ENCODE data around the gene SLC5A12.
A peak's percentile ranks its signal among the peaks of the same experiment; 100 is the strongest.

Gene SLC5A12

DNA sequence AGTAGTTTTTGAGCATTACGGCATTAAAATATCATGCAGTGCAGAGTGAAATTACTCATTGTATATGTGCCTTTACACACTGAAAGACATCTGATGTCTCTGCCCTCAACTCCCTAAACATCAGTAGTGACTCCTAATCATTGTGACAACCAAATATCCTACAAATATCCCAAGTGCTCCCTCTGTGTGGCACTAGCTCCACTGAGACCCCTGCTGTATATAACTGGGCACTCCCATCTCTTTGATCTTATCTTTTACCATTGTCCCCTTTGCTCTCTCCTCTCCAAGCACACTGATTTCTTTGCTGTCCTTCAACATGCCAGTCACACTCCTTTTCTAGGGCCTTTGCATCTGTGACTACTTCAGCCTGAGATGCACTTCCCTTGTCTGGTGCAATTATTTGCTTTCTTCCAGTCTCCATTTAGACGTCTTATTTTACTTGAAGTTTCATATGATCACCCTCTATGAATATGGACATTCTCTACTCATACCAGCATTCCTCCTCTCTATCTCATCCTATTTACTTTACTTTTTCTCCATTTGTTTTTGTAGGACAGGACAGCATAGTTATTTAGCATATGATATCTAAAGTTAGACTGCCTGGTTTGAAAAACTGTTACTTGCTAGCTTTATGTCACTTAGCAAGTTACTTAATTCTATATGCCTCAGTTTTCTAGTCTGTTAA lies 2.4 kb downstream of the SLC5A12 start:
- DNase-seq, result no peak

DNA sequence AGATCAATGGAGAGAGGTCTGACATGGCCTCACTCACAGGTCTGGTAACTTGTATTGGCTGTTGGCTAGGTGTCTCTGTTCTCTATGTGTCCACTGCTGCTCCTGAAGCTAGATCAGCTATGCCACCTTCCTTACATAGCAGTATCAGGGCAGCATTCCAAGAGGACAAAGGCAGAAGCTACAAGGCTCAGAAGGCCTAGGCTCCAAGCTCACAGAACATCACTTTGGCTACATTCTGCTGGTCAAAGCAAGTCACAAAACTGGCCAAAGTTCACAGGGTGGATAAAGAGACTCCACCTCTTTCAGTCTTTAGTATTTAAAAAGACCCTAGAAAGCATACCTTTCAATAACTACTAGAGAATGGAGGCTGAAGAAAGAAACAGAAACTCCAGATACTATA lies 4.1 kb downstream of the SLC5A12 start:
- DNase-seq, result no peak

- no peak for DNase-seq
Measured at GRCh38 chr11:26715133-26715532, 6.7 kb downstream of the SLC5A12 start.

- no peak for DNase-seq
Measured at GRCh38 chr11:26712497-26712896, 9.4 kb downstream of the SLC5A12 start.

DNA sequence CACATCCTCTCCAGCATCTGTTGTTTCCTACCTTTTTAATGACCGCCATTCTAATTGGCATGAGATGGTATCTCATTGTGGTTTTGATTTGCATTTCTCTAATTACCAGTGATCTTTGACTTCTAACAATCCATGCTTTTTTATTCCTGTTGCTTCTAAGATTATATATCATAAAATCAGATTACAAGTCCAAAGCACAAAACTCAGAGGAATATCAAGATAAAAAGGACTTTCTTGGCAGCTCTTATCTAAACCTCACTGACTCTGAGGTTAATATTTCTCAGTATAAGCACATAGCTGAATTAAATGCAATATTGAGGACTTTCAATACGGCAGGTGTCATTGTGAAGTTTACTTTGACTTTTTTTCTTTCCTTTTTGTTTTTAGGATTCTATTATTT lies 11.4 kb downstream of the SLC5A12 start:
- no peak for DNase-seq

DNA sequence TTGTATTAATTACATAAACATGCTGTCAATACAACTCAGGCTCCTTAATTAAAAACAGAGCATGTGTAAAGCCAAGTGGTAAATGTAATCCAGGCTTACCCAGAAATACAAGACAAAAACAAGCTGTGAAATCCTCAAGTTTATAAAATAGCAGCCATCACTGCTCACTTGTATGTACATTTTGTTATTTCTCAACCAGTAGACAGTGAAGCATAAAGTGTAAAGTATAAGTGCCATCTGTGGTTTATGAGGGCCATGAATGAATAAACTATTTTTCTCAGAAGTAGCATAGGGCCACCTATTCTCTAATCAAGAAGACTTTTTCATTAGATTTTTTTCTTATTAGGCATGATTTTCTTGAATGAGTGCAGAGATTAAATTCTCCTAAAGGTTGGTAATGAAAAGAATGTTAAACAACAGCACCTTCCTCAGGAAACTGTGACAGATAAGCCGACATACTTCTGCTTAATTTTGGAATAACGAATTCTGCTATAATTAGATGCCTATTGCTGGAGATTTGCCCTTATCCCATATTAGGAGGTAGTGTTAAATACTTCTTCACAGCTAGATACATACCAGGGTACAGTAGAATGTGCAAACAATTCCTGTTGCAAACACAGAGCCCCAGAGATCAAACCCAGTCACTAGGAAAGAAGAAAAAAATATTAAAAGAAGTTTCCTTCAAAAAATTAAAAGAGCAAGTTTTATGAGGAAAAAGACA lies 13.0 kb downstream of the SLC5A12 start:
- no peak for DNase-seq

- DNase-seq, result no peak
Measured at GRCh38 chr11:26706181-26706580, 15.7 kb downstream of the SLC5A12 start.

DNA sequence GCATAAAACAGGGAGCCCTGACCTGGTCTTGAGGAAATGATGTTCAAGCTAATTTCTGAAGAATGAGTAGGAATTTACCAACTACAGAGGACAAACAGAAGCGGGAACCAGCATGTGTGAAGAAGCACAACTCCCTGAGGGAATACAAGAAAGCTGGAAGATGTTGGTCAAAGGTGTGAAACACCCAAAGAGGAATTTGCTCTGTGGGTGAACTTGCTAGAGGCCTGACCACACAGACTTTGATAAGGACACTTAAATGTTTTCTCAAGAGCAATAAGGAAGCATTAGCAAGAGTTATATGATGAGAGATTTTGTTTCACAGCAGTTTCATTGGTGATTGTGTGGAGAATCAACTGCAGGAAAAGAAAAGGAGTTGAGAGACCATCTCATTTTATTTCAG lies 17.6 kb downstream of the SLC5A12 start:
- peak; percentile 4 for DNase-seq

DNA sequence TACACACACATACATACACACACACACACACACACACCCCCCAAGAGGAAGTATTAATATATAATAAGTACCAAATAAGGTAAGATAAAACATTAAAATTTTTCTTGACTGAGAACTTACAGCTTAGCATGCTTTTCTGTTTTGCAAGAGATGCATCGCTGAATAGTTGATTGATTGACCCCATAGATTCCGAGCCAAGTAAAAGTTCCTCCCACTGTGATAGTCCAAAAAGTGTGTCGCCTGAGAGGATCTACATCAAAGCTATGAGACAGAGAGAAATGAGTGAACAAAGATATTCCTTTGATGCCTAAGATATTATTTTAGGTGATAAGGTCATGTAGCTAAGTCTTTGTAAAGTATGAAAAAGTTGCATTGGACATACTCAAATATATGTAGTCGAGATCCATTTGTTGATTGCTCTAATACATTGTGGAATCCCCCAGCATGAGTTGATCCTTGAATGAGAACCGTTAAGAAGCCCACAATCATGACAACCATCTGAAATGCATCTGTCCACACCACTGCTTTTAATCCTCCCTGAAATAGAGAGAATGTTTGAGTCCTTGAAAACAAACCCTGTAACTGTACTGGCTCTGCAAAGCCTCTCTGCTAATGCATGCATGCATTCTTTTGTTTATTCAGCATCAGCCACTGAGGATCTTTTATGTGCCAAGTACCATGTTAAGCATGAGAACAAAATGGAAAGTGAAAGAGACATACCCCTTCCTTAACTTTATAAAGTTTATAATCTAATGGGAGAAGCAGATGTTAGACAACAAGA lies 18.3 kb downstream of the SLC5A12 start:
- no peak for DNase-seq

DNA sequence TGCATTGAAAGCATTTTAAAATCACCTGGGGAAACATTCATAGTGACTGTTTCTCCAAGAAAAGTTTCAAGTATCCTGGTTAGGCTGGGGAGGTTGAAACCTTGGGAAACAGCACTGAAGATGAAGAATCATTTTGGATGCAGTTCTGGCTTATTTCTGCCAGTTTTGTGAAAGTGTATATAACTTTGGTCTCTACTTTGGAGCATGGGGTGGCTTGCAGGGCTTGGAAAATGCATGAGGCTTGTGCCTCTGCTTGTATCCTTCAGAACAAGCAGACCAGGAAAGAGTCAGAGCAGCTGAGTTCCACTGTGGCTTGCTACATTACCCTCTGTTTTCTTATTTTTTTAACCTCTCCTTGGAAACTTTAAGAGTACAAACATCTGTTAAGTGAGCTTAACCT lies 19.5 kb downstream of the SLC5A12 start:
- no peak for DNase-seq

- DNase-seq, result no peak
Measured at GRCh38 chr11:26700574-26701235, 21.2 kb downstream of the SLC5A12 start.

DNA sequence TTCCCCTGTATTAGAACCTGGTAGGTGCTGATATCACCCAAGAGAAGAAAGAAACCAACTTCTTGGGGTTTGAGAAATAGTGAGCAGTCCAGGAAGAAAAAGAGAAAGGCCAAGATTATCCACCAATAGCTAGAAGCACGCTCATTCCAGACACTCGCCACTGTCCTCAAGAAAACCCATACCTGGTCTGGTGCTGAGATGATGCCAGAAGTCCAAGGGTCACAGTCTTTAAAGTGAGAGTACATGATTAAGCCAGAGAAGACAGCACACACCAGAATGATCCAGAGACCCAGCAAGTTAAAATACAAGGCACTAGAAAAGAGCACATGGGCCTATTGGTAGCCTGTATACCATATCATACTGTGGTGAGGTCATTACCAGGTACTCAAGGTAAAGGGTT lies 23.6 kb downstream of the SLC5A12 start:
- DNase-seq, result no peak

GRCh38 chr11:26696330-26696729 lies 25.5 kb downstream of the SLC5A12 start:
- DNase-seq, result no peak

- no peak for DNase-seq
Measured at GRCh38 chr11:26688701-26689100, 33.2 kb downstream of the SLC5A12 start.

- no peak for DNase-seq
Measured at GRCh38 chr11:26687351-26687750, 34.5 kb downstream of the SLC5A12 start.

DNA sequence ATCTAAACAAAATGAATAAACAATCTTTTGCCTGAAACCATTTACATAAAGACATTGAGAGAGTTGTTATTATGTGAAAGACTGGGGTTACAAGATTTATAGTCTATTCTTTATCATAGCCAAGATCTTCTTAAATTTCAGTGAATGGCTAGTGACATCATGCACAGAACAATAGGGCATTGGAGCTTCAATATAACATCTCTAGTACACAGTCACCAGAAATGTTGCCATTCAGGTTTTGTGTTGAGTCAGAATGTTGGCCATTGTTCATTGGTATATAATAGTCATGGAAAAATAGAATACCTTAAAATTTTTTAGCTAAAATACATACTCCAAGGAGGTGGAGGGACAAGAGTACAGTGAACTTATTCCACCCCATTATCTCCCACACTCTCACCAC lies 44.3 kb downstream of the SLC5A12 start:
- DNase-seq, result no peak

- DNase-seq, result no peak
Measured at GRCh38 chr11:26676641-26677040, 45.2 kb downstream of the SLC5A12 start.

- DNase-seq, result no peak
Measured at GRCh38 chr11:26675233-26675928, 46.5 kb downstream of the SLC5A12 start.

DNA sequence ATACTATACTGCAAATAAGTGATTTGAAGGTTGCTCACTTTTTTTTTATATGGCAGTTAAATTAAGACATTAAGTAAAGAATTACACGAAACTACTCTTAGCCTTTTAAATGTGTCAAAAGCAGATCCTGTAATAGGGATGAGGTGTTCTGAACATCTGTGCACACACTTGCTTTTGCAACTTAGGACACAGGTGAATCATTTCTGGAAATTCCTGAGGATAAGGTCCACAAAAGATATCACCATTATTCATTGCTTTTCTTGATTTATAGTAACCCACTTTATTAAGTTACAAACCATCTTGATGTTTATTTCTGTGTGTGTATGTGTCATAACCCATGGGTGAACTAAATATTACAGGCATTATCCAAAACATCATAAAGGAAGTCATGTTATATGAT lies 55.9 kb downstream of the SLC5A12 start:
- DNase-seq, result no peak

DNA sequence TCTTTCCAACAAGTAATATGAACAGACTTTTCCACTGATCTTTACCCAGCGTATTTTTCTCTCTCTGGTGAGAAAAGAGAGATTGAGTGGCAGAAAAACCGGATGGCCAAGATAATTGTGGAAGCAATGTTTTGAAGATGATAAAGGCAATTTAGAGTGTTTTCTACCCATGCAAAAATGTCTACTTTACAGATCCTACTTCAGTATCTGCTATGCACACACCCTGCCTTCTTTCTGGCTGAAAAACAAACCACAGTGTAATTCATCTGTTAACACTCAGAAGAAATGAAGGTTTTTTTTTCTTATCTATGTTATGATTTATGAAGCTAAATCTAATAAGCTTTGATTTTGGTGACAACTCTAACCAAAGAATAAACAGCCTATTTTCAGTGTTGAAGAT lies 56.8 kb downstream of the SLC5A12 start:
- DNase-seq, result no peak

GRCh38 chr11:26662916-26663315 lies 58.9 kb downstream of the SLC5A12 start:
- DNase-seq, result no peak

GRCh38 chr11:26655287-26655686 lies 66.6 kb downstream of the SLC5A12 start:
- DNase-seq, result no peak

DNA sequence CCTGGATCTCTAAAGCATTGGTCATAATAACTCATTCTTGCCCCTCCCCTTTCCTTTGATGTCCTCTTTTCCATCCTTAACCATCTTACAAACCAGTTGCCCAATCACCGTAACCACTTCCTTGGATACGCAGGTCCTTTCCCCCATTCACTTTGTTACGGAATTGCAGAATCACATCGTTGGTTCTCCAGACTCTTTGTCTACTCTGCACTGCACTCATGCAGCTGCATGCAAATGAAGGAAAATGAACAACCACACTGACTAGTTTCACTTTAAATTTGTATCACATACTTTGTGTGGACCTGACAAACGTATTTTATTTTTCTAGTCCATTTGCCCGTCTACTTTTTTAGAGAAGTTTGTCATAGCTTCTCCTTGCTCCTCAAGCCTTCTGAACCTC lies 69.9 kb downstream of the SLC5A12 start:
- no peak for DNase-seq

Data from DMS79 (cell line).